VCaP (cell line): ENCODE measurements around the gene SLC44A5.

Experiments
- H3K27ac ChIP-seq: fragments of 450-650 bp; 2 replicates; pipeline ENCODE4 v1.5.1; 2017
- CTCF ChIP-seq: fragments of 450-650 bp; conservative IDR thresholded peaks from 2 replicates; pipeline ENCODE4 v1.5.1; 2017; ENCODE audit warnings: mild to moderate bottlenecking, moderate library complexity

SLC44A5 gene

GRCh38 chr1:75220072-75220471, 390.8 kb downstream of the SLC44A5 start:
- no peak for TF ChIP-seq CTCF
- H3K27ac ChIP-seq: no peak overlapping the region

- H3K27ac ChIP-seq: no peak overlapping the region
- TF ChIP-seq CTCF: no peak
These were observed 396.9 kb downstream of the SLC44A5 start for GRCh38 chr1:75214017-75214416.

GRCh38 chr1:75211648-75212047, 399.3 kb downstream of the SLC44A5 start:
- H3K27ac ChIP-seq: no peak overlapping the region
- TF ChIP-seq CTCF: no peak

- H3K27ac ChIP-seq: no peak overlapping the region
- no peak for TF ChIP-seq CTCF
These were observed 402.1 kb downstream of the SLC44A5 start for GRCh38 chr1:75208862-75209261.

GRCh38 chr1:75203415-75204277, 407.3 kb downstream of the SLC44A5 start:
- no peak overlapping the region for H3K27ac ChIP-seq
- TF ChIP-seq CTCF: peak; percentile 89

GRCh38 chr1:75202751-75203150, 408.2 kb downstream of the SLC44A5 start:
- TF ChIP-seq CTCF: no peak
- no peak overlapping the region for H3K27ac ChIP-seq

- no peak overlapping the region for H3K27ac ChIP-seq
- no peak for TF ChIP-seq CTCF
These were observed 412.2 kb downstream of the SLC44A5 start for GRCh38 chr1:75198761-75199160.
